NCI-H69 (cell line): ENCODE measurements around the gene AQP2.
"Not testable (repeated sequence)": the region's sequence is repeated elsewhere in the genome, so short reads cannot be mapped to it uniquely, and the experiment has no call there.

Source experiments
- DNase-seq: peaks from one replicate; lab custom pipeline; 2025; lab: John Stamatoyannopoulos, UW

AQP2 gene

GRCh38 chr12:49987625-49988303, 37.2 kb downstream of the AQP2 start:
- DNase-seq: peak; percentile 80

DNA sequence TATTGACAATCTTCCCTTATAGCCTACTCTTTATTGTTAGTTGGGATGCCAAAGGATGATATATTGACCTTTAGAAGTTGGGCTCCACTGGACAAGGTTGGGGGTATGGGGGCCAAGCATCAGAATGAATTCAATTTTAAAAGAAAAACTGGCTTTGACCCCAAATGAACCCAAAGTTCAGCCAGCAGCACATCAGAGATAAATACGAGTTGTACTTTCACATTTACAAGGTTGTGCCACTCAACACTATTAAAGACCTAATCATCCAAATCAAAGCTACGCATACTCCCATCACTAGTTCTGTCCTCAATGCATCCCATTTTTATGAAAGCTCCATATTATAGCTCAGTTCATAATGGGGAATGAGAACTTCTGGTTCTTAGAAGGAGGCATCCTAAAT, 38.9 kb downstream of the AQP2 start:
- not testable (repeated sequence) for DNase-seq

DNA sequence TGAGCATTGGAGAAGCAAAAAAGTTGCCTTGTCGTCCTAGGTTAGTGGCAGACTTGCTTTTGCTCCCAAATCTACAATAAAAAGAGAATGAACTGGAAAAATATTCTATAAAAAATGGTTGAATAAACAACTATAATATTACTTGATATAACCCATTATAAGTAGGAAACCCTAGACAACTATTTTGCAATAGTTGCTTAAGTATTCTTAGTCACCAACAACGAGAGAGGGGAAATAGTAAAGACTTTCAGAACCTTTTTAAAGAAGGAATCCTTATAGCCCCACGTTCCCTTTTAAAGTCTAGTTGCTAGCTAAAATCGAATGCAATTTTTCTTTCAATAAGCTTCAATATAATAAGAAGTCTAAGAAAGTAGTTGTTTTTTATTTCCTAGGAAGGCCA, 39.7 kb downstream of the AQP2 start:
- no peak for DNase-seq

- no peak for DNase-seq
Observed at GRCh38 chr12:49998453-49998852, 47.9 kb downstream of the AQP2 start.

DNA sequence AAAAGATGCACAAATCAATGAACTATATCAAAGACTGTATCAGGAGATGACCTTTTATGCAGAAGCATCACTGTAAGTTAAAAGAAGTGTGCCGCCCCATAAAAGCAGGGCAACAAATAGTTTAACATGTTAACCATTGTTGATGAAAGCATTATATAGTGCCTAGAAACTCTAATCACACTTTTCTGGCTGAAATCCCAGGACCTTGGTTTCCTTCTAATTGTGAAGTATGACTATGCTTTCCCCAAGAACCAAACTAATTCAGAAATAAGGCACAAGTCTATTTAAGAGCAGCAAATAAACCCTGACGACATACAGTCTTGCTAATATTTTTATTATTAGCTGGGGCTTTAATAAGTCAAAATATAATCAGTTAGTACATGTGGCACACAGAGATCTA, 53.1 kb downstream of the AQP2 start:
- no peak for DNase-seq

DNA sequence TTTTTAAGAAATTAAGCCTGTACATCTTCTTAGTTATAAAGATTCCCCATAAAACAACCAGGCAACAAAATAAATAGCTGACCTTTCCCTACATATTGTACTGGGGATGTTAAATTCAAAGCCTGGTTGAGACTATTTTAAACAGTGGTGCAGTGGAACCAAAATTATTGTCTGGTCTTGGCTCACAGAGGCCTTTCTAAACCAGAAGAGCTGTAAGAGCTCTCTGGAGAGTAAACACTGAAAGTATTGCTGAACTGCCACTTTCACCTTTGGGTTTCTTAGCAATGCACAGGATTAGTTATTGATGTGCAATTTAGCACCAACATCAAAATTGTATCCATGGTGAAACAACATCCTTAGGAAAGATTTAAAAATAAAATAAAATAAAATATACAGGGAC, 54.2 kb downstream of the AQP2 start:
- no peak for DNase-seq

DNA sequence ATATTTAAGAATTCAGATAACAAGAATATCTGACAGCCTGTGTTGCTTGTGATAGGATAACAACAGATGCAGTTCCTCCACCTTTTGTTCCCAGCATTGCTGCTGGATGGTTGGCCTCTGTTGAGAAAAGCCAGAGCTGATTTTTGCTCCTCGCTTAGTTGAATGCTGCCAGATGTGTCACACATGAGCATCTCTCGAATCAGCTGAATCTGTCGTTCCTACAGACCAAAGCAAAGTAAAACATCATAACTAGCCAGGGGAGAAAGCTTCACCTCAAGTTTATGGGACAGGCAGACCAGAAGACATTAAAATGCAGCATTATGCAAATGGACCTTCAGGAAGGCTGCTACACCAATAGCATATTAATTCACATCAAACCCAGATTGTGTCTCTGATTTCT, 54.6 kb downstream of the AQP2 start:
- DNase-seq: no peak

DNA sequence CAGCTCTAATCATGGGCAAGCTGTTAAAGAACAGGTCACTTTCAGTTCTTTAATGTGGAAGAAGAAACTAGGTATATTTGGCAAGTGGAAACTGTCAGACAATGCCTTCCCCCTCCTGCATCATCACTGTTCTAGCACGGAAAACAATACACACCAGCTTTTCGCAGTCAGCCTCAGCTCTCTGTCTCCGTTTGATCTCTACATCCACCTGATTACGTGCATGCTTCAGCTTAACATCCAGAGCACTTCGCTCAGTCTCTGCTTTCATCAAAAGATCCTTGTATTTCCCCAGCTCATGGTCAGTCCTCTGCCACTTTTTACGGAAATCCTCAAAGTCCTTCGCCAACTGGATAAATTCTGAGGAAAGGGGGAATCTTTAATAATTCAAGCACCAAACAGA, 55.7 kb downstream of the AQP2 start:
- no peak for DNase-seq

DNA sequence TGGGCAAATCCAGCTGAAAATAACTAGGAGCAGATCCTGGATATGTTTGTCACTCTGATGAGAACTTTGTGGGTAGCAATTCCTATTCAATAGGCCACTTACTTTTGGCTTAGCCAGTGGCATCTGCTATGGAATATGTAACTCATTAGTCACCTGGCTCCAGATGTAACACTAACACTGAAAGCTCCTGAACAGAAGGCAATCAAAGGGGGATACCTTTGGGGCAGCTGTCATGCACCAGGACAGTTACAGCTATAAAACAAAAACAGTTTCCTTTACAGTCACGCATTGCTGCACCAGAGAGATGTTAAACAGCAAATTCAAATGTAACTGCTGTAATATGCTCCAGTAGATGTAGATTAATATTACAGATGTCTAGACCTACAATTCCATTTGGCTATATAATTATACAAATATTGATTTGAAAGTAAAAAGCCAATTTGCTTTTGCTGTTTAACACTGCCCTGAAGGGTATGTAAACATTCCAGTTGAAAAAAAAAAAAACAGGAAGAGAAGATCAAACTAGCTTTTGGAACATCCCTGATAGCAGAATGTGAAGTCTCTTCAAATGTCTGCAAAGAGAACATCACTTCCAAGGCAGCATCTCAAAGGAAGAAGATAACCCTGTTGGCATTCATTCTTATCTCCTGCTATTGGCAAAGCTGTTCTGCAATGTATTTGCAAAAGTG, 56.4 kb downstream of the AQP2 start:
- peak; percentile 87 for DNase-seq
